Measurements from ENCODE around the gene CAPN10.

DNA sequence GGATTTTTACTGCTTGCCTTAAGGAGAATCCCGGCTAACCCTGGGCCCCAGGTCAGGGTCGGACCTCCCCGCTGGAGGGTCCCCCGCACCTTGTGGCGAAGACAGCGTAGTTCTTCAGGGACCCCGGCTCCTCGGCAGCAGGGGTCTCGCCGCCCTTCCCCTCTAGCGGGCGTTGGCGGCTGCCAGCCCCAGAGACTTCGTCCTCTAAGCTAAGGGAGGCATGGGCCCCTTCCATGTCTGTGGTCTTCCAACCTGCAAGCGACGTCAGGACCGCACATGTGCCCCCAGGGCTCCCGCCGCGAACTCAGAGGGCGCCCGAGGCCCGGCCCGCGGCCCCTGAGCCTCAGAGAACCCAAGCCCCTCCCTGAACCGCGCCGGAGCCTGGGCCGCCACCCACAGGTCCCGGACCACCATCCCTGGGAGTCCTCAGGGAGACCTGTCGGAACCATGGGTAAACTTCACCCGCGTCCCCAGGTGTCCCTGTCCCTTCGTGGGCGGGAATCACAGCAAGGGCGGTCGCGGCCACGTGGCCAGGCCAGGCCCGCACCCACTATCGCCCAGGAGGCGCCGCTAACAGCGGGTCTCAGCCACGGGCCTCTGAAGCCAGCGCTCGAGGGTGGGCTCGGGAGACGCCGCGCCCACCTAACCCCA lies 29.3 kb upstream of the CAPN10 start:
- TF ChIP-seq SUZ12 (IDR thresholded peaks at IDR 0.05; ENCODE audit: extremely low read depth, insufficient read depth, insufficient read length) = no peak
- TF ChIP-seq YY1 (IDR thresholded peaks at IDR 0.05; ENCODE audit: insufficient read depth, insufficient read length) = no peak

Measured in NT2/D1 (cell line).